ENCODE results near the gene NPLOC4. TPM values are rescaled to one million over a fixed set of nuclear protein-coding genes. Genes with fewer than 3 reads are reported as not detected.

NPLOC4 gene
- total RNA-seq, 4 donors from 2014 or later = 58.9 to 87.7 (median 70.8) TPM

DNA sequence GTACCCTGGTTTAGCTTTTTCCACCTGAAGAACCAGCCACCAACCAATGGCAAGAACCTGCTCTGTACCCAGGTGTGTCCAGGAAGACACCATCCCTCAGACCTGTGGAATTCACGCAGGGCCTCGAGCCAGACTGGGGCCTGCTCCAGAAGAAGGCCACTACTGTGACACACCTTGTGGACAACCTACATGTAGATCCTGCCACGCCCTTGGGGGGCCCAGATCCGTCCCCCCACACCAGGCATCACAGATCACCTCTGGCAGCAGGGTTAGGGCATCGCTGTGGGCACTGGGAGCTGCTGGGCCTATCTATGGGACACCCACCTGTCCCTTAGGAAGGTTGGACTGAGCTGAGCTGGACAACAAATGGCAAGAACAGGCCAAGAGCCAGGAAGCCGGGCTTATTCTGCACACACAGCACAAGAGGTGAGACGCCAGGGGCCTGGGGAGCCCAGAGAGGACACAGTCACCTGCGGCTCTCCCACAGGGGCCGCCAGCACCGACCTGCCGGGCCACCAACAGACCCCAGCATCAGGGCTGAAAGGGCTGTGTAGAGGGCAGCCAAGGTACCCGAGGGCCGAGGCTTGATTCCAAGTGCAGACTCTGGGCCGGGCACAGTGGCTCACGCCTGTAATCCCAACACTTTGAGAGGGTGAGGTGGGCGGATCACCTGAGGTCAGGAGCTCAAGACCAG, 92.5 kb downstream of the NPLOC4 start:
- DNase-seq (ENCODE audit: low spot score) = no peak
- no peak for ATAC-seq (ENCODE audit: low FRiP score)
- TF ChIP-seq CTCF (IDR thresholded peaks at IDR 0.05) = no peak

- no peak for TF ChIP-seq CTCF (IDR thresholded peaks at IDR 0.05)
Observed at GRCh38 chr17:81543756-81544155, 93.2 kb downstream of the NPLOC4 start.

DNA sequence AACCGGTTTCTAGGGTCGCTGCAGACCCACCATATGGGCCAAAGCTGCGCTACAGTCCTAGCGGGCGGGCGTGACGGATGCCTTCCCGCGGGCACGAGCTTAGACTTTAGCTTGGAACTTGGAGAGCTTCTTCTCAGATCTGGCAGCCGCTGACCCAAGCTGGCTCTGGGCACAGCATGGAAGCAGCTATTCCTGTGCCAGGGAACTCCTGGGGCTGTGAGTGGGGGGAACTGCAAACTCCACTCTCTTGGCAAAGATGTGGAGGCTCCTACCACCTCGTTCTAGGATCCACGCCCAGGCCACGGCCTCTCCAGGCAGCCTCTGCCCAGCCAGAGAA, 93.6 kb downstream of the NPLOC4 start:
- DNase-seq (ENCODE audit: low spot score) (no peak), ATAC-seq (ENCODE audit: low FRiP score) (peak; percentile 31)
- no peak for TF ChIP-seq CTCF (IDR thresholded peaks at IDR 0.05)

More at GRCh38 chr17:81543756-81544155, 93.2 kb downstream of the NPLOC4 start:
- ATAC-seq (ENCODE audit: low FRiP score) (no peak), DNase-seq (ENCODE audit: low spot score) (no peak)

- no peak for TF ChIP-seq CTCF (IDR thresholded peaks at IDR 0.05)
- DNase-seq (ENCODE audit: low spot score) (no peak), ATAC-seq (ENCODE audit: low FRiP score) (no peak)
Observed at GRCh38 chr17:81542431-81543338, 94.2 kb downstream of the NPLOC4 start.

- no peak for ATAC-seq (ENCODE audit: low FRiP score)
- no peak for TF ChIP-seq CTCF (IDR thresholded peaks at IDR 0.05)
- no peak for DNase-seq (ENCODE audit: low spot score)
Observed at GRCh38 chr17:81541123-81541522, 95.8 kb downstream of the NPLOC4 start.

DNA sequence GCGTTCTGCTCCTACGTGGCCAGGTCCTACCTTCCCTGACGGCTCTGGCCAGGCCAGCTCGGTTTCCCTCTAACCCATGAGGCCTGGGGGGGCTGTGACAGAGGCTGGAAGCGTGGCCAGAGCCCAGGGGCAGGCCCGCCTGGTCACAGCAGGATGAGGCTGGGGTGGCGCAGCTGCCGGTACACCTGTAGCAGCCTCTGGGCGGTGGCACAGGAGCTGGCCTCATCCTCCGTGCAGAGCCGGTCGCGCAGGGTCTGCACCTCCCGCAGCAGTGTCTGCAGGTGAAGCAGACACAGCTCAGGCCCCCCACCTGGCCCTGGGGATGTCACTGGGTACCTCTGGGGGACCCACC, 96.3 kb downstream of the NPLOC4 start:
- DNase-seq (ENCODE audit: low spot score) (no peak), ATAC-seq (ENCODE audit: low FRiP score) (no peak)
- TF ChIP-seq CTCF (IDR thresholded peaks at IDR 0.05) = no peak

All from omental fat pad (tissue), 4 donors.